GM12878 (cell line): ENCODE data around the gene TPH2.

Source experiments
- BCLAF1 ChIP-seq: fragments of 450-650 bp; IDR thresholded peaks from 2 replicates; pipeline ENCODE4 v1.6.1; 2017; ENCODE audit warnings: antibody characterized with exemption, mild to moderate bottlenecking, moderate library complexity
- REST ChIP-seq: IDR thresholded peaks from 2 replicates; pipeline ENCODE4 v1.6.1; 2012; ENCODE audit warnings: mild to moderate bottlenecking, low read depth, low read length

- no peak for TF ChIP-seq REST
- no peak for TF ChIP-seq BCLAF1
Measured at GRCh38 chr12:72081777-72082176, 143.1 kb downstream of the TPH2 start.
